ENCODE data around the gene MLEC. TPM values are rescaled to one million over a fixed set of nuclear protein-coding genes. Genes with fewer than 3 reads are reported as not detected.

The MLEC gene
- total RNA-seq, 1 experiment from 2014 or later = 290 TPM

DNA sequence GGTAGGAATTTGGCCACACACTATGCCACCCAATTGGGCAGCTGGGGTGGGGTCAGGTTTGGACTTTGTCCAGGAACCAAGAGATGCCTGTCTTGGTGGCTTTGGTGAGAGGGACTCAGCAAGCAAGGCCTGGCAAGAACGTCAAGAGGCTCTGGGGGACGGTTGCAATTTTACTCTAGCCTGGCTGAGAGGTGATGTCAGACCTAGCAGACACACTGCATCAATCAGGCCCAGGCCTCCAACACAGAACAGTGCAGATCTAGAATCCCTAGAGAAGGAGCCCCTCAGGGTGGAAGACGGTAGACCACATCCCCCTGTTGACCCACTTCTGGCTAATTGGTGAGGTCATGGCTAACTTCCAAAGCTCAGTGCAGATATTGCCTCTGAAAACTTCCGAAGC, 21.7 kb downstream of the MLEC start:
- no peaks in the 10 kb centered on the region for H3K9me3 Mint-ChIP-seq (ENCODE audit: low read depth, unreplicated experiment)
- no peaks in the 10 kb centered on the region for H3K27me3 Mint-ChIP-seq (ENCODE audit: unreplicated experiment)
- H3K4me1 Mint-ChIP-seq (ENCODE audit: low read depth, unreplicated experiment) = peaks cover 30% of the 10 kb centered on the region
- no peak overlapping the region for H3K4me3 Mint-ChIP-seq (ENCODE audit: low read depth, unreplicated experiment)
- TF ChIP-seq, protein P1, sequence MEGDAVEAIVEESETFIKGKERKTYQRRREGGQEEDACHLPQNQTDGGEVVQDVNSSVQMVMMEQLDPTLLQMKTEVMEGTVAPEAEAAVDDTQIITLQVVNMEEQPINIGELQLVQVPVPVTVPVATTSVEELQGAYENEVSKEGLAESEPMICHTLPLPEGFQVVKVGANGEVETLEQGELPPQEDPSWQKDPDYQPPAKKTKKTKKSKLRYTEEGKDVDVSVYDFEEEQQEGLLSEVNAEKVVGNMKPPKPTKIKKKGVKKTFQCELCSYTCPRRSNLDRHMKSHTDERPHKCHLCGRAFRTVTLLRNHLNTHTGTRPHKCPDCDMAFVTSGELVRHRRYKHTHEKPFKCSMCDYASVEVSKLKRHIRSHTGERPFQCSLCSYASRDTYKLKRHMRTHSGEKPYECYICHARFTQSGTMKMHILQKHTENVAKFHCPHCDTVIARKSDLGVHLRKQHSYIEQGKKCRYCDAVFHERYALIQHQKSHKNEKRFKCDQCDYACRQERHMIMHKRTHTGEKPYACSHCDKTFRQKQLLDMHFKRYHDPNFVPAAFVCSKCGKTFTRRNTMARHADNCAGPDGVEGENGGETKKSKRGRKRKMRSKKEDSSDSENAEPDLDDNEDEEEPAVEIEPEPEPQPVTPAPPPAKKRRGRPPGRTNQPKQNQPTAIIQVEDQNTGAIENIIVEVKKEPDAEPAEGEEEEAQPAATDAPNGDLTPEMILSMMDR (IDR thresholded peaks at IDR 0.05; ENCODE audit: unreplicated experiment) = no peak
- no peak overlapping the region for H3K27ac Mint-ChIP-seq (ENCODE audit: unreplicated experiment)
- peaks cover 43% of the 10 kb centered on the region for H3K36me3 Mint-ChIP-seq (ENCODE audit: insufficient read depth, unreplicated experiment)
- CTCF ChIA-PET = no interaction called here
- no TSS peak for BruUV-seq (replicated peaks)
- intact Hi-C loops (cut with micrococcal nuclease; ENCODE audit: unreplicated experiment) = no loop called here
- no peak for DNase-seq

DNA sequence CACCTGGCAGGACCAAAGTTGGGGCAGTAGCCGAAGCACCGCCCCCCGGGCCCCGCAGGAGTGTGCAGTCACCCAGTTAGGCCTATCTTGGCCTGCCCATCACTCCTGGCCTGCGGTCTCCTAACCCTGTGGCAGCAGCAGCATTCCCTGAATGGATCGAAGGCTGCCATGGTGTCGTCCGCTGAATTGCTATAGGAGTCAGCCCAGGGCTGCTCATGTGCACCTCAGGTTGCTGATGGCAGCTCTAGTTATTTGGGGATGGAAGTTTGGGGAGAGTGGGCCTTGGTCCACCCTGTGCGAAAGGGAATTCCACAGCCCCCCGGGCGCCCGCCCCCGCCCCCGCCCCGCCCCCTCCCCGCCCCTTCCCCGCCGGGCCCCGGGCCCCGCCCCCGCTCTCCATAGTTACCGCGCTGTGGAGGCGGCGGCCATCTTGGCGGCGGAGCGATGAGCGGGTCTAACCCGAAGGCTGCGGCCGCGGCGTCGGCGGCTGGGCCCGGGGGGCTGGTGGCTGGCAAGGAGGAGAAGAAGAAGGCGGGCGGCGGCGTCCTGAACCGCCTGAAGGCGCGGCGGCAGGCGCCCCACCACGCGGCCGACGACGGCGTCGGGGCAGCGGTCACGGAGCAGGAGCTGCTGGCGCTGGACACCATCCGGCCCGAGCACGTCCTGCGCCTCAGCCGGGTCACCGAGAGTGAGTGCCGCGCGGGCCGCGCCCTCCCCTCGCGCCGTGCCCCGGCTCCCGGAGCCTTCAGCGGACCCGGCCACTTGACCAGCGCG, 23.3 kb downstream of the MLEC start, which contains the start of gene UNC119B:
Gene UNC119B (plus strand): TSS at position 428 of the 774 bp plus-strand sequence. CDS start 17 bp downstream, at position 445.
- intact Hi-C loops (cut with micrococcal nuclease; ENCODE audit: unreplicated experiment) = loop anchor here (2.0 kb wide), 1 partner anchor 21 kb away; no protein-coding TSS in a partner anchor
- Mint-ChIP-seq H3K27me3 (ENCODE audit: unreplicated experiment) (no peaks in the 10 kb centered on the region), H3K4me3 (ENCODE audit: low read depth, unreplicated experiment) (peak within 1 kb of the TSS; percentile 94), H3K4me1 (ENCODE audit: low read depth, unreplicated experiment) (peaks cover 35% of the 10 kb centered on the region), H3K36me3 (ENCODE audit: insufficient read depth, unreplicated experiment) (peaks cover 47% of the 10 kb centered on the region), H3K9me3 (ENCODE audit: low read depth, unreplicated experiment) (no peaks in the 10 kb centered on the region), H3K27ac (ENCODE audit: unreplicated experiment) (peak within 1 kb of the TSS; percentile 85)
- peak; percentile 83 for DNase-seq
- CTCF ChIA-PET = interaction anchor here (2.0 kb wide), 1 partner anchor 61 kb away, joined by 6 read pairs; no protein-coding TSS in a partner anchor
- no TSS peak for BruUV-seq (replicated peaks)
- TF ChIP-seq, protein P1 (IDR thresholded peaks at IDR 0.05; ENCODE audit: unreplicated experiment) = no peak

DNA sequence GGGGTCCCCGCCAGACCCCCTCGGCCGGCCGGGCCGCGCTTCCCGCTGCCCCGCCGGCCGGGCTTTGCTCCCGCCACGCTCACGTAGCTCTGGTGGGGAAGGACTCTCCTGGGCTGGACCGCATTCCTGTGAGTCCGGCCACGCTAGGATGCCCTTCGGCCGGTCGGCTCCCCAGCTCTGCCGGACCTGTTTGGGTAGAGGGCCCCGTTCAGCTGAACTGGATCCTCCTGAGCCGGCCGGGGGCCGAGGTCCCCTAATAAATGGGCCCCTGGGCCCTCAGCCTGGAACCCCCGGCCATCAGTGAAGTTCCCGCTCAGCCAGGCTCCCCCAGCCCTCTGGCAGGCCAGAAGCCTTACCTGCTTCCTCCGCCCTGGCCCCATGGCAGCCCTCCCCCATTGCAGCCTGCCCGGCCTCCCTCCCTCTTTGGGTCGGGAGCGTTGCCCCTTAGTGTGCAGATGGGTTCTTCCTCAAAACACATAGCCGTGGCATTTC, 23.9 kb downstream of the MLEC start:
- CTCF ChIA-PET = interaction anchor here (2.0 kb wide), 1 partner anchor 62 kb away, joined by 6 read pairs; no protein-coding TSS in a partner anchor
- Mint-ChIP-seq H3K4me1 (ENCODE audit: low read depth, unreplicated experiment) (peaks cover 35% of the 10 kb centered on the region), H3K9me3 (ENCODE audit: low read depth, unreplicated experiment) (no peaks in the 10 kb centered on the region), H3K27me3 (ENCODE audit: unreplicated experiment) (no peaks in the 10 kb centered on the region), H3K36me3 (ENCODE audit: insufficient read depth, unreplicated experiment) (peaks cover 42% of the 10 kb centered on the region), H3K27ac (ENCODE audit: unreplicated experiment) (peak overlapping the region; percentile 85), H3K4me3 (ENCODE audit: low read depth, unreplicated experiment) (peak overlapping the region; percentile 94)
- intact Hi-C loops (cut with micrococcal nuclease; ENCODE audit: unreplicated experiment) = loop anchor here (2.0 kb wide), 1 partner anchor 22 kb away; no protein-coding TSS in a partner anchor
- TF ChIP-seq, protein P1 (IDR thresholded peaks at IDR 0.05; ENCODE audit: unreplicated experiment) = no peak
- no TSS peak for BruUV-seq (replicated peaks)
- DNase-seq = peak; percentile 53

DNA sequence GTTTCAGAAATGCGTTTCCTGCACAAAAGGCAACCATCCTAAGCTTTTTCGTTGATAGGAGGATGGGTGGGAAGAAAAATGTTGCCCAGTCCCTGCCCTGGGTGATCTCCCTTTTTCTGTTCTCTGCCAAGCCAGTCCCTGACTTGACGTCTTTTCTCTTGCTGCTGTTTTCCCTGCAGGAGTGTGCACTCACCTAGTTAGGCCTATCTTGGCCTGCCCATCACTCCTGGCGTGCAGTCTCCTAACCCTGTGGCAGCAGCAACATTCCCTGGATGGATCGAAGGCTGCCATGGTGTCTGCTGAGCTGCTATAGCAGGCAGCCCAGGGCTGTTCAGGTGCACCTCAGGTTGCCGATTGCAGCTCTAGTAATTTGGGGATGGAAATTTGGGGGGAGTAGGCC, 24.5 kb downstream of the MLEC start:
- TF ChIP-seq, protein P1 (IDR thresholded peaks at IDR 0.05; ENCODE audit: unreplicated experiment) = no peak
- peak overlapping the region; percentile 85 for H3K27ac Mint-ChIP-seq (ENCODE audit: unreplicated experiment)
- intact Hi-C loops (cut with micrococcal nuclease; ENCODE audit: unreplicated experiment) = loop anchor here (2.0 kb wide), 1 partner anchor 23 kb away; no protein-coding TSS in a partner anchor
- no peaks in the 10 kb centered on the region for H3K9me3 Mint-ChIP-seq (ENCODE audit: low read depth, unreplicated experiment)
- H3K4me1 Mint-ChIP-seq (ENCODE audit: low read depth, unreplicated experiment) = peaks cover 35% of the 10 kb centered on the region
- no peak for DNase-seq
- H3K27me3 Mint-ChIP-seq (ENCODE audit: unreplicated experiment) = no peaks in the 10 kb centered on the region
- CTCF ChIA-PET = interaction anchor here (2.0 kb wide), 1 partner anchor 62 kb away, joined by 6 read pairs; no protein-coding TSS in a partner anchor
- peaks cover 39% of the 10 kb centered on the region for H3K36me3 Mint-ChIP-seq (ENCODE audit: insufficient read depth, unreplicated experiment)
- peak overlapping the region; percentile 94 for H3K4me3 Mint-ChIP-seq (ENCODE audit: low read depth, unreplicated experiment)
- BruUV-seq (replicated peaks) = no TSS peak
